ENCODE data around the gene MMP2.

DNA sequence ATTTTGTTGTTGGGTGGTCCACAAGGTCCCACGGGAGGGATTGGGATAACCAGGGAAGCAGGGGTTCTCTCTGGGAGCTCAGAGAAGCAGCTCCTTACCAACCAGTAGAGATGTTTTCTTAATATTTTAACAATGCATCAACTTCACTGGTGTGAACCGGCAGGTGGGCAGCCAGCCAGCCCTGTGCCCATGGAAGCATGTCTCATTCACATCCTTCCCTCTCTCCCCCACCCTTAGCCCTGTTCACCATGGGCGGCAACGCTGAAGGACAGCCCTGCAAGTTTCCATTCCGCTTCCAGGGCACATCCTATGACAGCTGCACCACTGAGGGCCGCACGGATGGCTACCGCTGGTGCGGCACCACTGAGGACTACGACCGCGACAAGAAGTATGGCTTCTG, 9.3 kb downstream of the MMP2 start:
- TF ChIP-seq, protein P1, sequence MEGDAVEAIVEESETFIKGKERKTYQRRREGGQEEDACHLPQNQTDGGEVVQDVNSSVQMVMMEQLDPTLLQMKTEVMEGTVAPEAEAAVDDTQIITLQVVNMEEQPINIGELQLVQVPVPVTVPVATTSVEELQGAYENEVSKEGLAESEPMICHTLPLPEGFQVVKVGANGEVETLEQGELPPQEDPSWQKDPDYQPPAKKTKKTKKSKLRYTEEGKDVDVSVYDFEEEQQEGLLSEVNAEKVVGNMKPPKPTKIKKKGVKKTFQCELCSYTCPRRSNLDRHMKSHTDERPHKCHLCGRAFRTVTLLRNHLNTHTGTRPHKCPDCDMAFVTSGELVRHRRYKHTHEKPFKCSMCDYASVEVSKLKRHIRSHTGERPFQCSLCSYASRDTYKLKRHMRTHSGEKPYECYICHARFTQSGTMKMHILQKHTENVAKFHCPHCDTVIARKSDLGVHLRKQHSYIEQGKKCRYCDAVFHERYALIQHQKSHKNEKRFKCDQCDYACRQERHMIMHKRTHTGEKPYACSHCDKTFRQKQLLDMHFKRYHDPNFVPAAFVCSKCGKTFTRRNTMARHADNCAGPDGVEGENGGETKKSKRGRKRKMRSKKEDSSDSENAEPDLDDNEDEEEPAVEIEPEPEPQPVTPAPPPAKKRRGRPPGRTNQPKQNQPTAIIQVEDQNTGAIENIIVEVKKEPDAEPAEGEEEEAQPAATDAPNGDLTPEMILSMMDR (IDR thresholded peaks at IDR 0.05): no peak
- TF ChIP-seq CBFB (CRISPR knock-in tag; IDR thresholded peaks at IDR 0.05; ENCODE audit: low read depth): no peak
- no peak for TF ChIP-seq TCF7 (CRISPR knock-in tag; IDR thresholded peaks at IDR 0.05; ENCODE audit: low read depth)
- TF ChIP-seq, protein P2, sequence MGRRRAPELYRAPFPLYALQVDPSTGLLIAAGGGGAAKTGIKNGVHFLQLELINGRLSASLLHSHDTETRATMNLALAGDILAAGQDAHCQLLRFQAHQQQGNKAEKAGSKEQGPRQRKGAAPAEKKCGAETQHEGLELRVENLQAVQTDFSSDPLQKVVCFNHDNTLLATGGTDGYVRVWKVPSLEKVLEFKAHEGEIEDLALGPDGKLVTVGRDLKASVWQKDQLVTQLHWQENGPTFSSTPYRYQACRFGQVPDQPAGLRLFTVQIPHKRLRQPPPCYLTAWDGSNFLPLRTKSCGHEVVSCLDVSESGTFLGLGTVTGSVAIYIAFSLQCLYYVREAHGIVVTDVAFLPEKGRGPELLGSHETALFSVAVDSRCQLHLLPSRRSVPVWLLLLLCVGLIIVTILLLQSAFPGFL (CRISPR knock-in tag; IDR thresholded peaks at IDR 0.05; ENCODE audit: borderline replicate concordance): no peak
- no peak for TF ChIP-seq IRF2 (CRISPR knock-in tag; IDR thresholded peaks at IDR 0.05; ENCODE audit: borderline replicate concordance, low read depth)
- no peak for TF ChIP-seq ZNF423 (CRISPR knock-in tag; IDR thresholded peaks at IDR 0.05)
- no peak for TF ChIP-seq CREM (CRISPR knock-in tag; IDR thresholded peaks at IDR 0.05)
- TF ChIP-seq, protein P3, sequence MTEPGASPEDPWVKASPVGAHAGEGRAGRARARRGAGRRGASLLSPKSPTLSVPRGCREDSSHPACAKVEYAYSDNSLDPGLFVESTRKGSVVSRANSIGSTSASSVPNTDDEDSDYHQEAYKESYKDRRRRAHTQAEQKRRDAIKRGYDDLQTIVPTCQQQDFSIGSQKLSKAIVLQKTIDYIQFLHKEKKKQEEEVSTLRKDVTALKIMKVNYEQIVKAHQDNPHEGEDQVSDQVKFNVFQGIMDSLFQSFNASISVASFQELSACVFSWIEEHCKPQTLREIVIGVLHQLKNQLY (CRISPR knock-in tag; IDR thresholded peaks at IDR 0.05): no peak
- TF ChIP-seq JUN (CRISPR knock-in tag; IDR thresholded peaks at IDR 0.05): no peak
- TF ChIP-seq ZNF138 (CRISPR knock-in tag; conservative IDR thresholded peaks at IDR 0.05): no peak

Measured in WTC11 (cell line).